GM12873 (cell line): Measurements from ENCODE around the gene CLEC3A.

Source experiments
- TF ChIP-seq, protein P1 (sequence below): IDR thresholded peaks from 2 replicates; pipeline ENCODE4 v1.5.1; 2012; ENCODE audit warnings: low read depth, mild to moderate bottlenecking, moderate library complexity, low read length, control low read depth; ENCODE audit not compliant: insufficient read depth; ENCODE audit errors: missing control alignments

The CLEC3A gene

DNA sequence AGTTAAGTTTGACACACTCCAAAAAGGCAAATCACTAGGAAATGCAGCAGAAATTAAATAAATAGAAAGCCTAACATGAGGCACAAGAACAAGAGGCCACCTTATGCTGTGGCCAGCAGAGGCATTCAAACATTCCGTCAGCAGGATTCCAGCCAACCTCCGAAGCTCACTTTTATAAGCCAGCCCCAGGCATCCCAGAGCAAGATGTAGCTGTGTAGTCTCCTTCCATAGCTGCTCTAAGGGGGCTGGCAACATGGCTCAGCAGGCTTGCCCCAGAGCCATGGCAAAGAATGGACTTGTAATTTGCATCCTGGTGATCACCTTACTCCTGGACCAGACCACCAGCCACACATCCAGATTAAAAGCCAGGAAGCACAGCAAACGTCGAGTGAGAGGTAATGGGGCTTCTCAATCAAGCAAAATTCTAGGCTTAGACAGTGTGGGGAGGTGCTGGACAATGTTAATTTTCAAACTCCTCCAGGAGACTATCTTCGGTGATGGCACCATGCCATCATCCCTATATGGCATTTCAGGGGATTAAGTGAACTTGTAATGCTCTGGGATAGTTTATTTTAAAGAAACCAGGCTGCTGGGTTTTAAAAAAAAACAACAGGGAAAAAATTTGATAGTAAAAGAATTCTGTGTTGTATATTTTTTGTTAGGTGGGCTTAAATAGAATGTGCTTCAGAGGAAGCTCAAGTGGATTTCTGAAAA is at the start of gene CLEC3A:
CLEC3A (plus strand) TSS at position 202 of the 714 bp plus-strand sequence; CDS start at position 281, 79 bp downstream.
- TF ChIP-seq, protein P1, sequence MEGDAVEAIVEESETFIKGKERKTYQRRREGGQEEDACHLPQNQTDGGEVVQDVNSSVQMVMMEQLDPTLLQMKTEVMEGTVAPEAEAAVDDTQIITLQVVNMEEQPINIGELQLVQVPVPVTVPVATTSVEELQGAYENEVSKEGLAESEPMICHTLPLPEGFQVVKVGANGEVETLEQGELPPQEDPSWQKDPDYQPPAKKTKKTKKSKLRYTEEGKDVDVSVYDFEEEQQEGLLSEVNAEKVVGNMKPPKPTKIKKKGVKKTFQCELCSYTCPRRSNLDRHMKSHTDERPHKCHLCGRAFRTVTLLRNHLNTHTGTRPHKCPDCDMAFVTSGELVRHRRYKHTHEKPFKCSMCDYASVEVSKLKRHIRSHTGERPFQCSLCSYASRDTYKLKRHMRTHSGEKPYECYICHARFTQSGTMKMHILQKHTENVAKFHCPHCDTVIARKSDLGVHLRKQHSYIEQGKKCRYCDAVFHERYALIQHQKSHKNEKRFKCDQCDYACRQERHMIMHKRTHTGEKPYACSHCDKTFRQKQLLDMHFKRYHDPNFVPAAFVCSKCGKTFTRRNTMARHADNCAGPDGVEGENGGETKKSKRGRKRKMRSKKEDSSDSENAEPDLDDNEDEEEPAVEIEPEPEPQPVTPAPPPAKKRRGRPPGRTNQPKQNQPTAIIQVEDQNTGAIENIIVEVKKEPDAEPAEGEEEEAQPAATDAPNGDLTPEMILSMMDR = no peak

- TF ChIP-seq, protein P1 = no peak
Observed at GRCh38 chr16:77974883-77975282, 47.5 kb upstream of the CLEC3A start.

- TF ChIP-seq, protein P1 = no peak
Observed at GRCh38 chr16:77975942-77976341, 46.4 kb upstream of the CLEC3A start.

DNA sequence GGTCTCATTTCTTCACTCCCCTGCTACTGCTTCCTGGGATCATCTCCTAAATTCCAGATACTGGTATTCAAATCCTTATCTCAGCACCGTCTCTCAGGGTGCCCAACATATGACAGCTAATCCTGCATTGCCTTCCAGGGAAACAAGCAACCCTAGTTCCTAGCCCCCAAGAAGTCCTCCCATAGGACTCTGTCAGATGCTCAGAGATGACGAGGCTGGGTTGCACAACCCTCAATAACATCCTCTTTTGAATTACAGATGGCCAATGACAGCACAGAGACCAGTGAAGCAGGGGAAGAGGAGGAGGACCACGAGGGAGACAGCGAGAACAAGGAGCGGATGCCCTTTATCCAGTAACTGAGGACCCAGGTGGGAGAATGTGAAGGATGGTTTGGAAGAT is 45.0 kb upstream of the CLEC3A start:
- TF ChIP-seq, protein P1 = no peak

GRCh38 chr16:77985111-77985510 is 37.2 kb upstream of the CLEC3A start:
- TF ChIP-seq, protein P1 = no peak

- TF ChIP-seq, protein P1 = no peak
Observed at GRCh38 chr16:77986011-77986740, 36.2 kb upstream of the CLEC3A start.

DNA sequence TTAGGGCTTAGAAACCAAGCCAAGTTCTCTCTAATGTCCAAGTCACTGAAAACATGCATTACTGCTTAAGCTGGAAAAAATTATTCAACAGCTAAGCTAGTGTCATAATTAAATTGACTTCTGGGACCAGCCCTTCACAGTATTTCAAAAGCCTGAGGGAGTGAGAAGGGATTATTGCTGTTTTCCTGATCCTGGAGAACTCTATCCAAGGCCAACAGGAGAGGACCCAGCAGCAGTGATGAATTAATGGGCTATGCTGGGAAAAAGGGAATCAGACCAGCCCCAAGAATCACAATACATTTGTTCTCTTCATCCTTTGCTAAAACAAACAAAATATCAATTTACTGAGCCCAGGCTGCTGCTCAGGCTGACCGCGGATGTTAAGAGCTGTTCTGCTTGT is 34.5 kb upstream of the CLEC3A start:
- TF ChIP-seq, protein P1 = no peak
